ENCODE data around the gene PIGZ.

The PIGZ gene

GRCh38 chr3:196988241-196989029 lies 19.8 kb upstream of the PIGZ start:
- H3K9ac ChIP-seq (ENCODE audit: low read depth, low read length) = no peak overlapping the region
- no peak overlapping the region for H3K4me2 ChIP-seq (ENCODE audit: low read length)
- H3K9me3 ChIP-seq (replicated peaks; ENCODE audit: low read length) = peaks cover 2% of the 10 kb centered on the region
- H3K4me3 ChIP-seq (ENCODE audit: low read length) = no peak overlapping the region
- H3K27me3 ChIP-seq (ENCODE audit: control insufficient read depth, insufficient read depth, low read length) = peaks cover 47% of the 10 kb centered on the region
- H3K36me3 ChIP-seq (ENCODE audit: insufficient read depth, low read length) = no peaks in the 10 kb centered on the region
- no peaks in the 10 kb centered on the region for H3K4me1 ChIP-seq (ENCODE audit: control insufficient read depth, insufficient read depth, low read length)

- Histone ChIP-seq H3K9me3 (replicated peaks; ENCODE audit: low read length) (peaks cover 6% of the 10 kb centered on the region), H3K36me3 (ENCODE audit: insufficient read depth, low read length) (no peaks in the 10 kb centered on the region)
These were observed 18.4 kb upstream of the PIGZ start for GRCh38 chr3:196987022-196987421.

GRCh38 chr3:196985954-196986885 lies 17.6 kb upstream of the PIGZ start:
- H3K36me3 ChIP-seq (ENCODE audit: insufficient read depth, low read length) = no peaks in the 10 kb centered on the region
- no peak overlapping the region for H3K9ac ChIP-seq (ENCODE audit: low read depth, low read length)
- H3K9me3 ChIP-seq (replicated peaks; ENCODE audit: low read length) = peaks cover 6% of the 10 kb centered on the region
- no peaks in the 10 kb centered on the region for H3K4me1 ChIP-seq (ENCODE audit: control insufficient read depth, insufficient read depth, low read length)
- no peak overlapping the region for H3K4me2 ChIP-seq (ENCODE audit: low read length)
- no peak overlapping the region for H3K4me3 ChIP-seq (ENCODE audit: low read length)
- H3K27me3 ChIP-seq (ENCODE audit: control insufficient read depth, insufficient read depth, low read length) = peaks cover 51% of the 10 kb centered on the region

More at GRCh38 chr3:196987022-196987421, 18.4 kb upstream of the PIGZ start:
- H3K4me1 ChIP-seq (ENCODE audit: control insufficient read depth, insufficient read depth, low read length) = no peaks in the 10 kb centered on the region
- no peak overlapping the region for H3K4me3 ChIP-seq (ENCODE audit: low read length)
- no peak overlapping the region for H3K9ac ChIP-seq (ENCODE audit: low read depth, low read length)
- no peak overlapping the region for H3K4me2 ChIP-seq (ENCODE audit: low read length)
- peaks cover 51% of the 10 kb centered on the region for H3K27me3 ChIP-seq (ENCODE audit: control insufficient read depth, insufficient read depth, low read length)

DNA sequence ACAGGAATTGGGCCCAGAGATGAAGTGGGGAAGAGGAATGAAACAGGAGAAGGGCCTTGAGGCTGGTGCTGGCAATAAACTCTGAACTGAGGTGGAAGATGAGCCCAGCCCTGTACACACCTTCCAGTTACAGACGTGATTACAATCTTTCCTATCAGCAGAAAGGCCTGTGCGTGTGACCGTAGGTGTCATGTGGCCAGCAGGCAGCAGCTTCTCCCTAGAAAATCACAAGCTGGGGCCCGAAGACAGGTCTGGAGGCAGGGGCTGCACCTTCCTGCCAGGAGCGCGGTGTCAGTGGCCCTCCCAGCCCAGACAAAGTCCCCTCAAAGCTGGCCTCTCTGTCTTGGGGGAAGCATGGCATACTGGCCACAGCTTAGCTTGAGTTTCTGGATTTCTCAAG lies 16.7 kb upstream of the PIGZ start:
- no peak overlapping the region for H3K4me3 ChIP-seq (ENCODE audit: low read length)
- no peaks in the 10 kb centered on the region for H3K36me3 ChIP-seq (ENCODE audit: insufficient read depth, low read length)
- H3K9me3 ChIP-seq (replicated peaks; ENCODE audit: low read length) = peaks cover 6% of the 10 kb centered on the region
- no peaks in the 10 kb centered on the region for H3K4me1 ChIP-seq (ENCODE audit: control insufficient read depth, insufficient read depth, low read length)
- H3K27me3 ChIP-seq (ENCODE audit: control insufficient read depth, insufficient read depth, low read length) = peaks cover 51% of the 10 kb centered on the region
- H3K9ac ChIP-seq (ENCODE audit: low read depth, low read length) = no peak overlapping the region
- no peak overlapping the region for H3K4me2 ChIP-seq (ENCODE audit: low read length)

DNA sequence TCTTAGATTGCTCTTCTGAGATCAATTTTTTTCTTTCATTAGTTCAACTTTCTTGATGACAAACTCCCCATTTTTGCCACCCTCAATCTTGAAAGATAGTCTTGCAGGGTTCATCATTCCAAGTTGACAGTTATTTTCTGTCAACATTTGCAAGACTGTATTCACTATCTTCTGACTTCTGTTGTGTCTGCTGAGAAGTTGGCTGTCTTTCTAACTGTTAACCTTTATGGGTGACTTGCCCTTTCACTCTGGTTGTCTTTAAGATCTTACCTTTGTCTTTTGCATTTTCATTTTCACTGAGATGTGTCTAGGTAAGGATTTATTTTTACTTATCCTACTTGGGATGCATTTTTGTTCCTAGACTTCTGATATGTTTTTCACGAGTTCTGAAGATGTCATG lies 14.6 kb upstream of the PIGZ start:
- H3K4me3 ChIP-seq (ENCODE audit: low read length) = no peak overlapping the region
- H3K4me1 ChIP-seq (ENCODE audit: control insufficient read depth, insufficient read depth, low read length) = no peaks in the 10 kb centered on the region
- H3K9me3 ChIP-seq (replicated peaks; ENCODE audit: low read length) = peaks cover 6% of the 10 kb centered on the region
- H3K4me2 ChIP-seq (ENCODE audit: low read length) = no peak overlapping the region
- H3K36me3 ChIP-seq (ENCODE audit: insufficient read depth, low read length) = no peaks in the 10 kb centered on the region
- no peak overlapping the region for H3K9ac ChIP-seq (ENCODE audit: low read depth, low read length)
- H3K27me3 ChIP-seq (ENCODE audit: control insufficient read depth, insufficient read depth, low read length) = peaks cover 33% of the 10 kb centered on the region

DNA sequence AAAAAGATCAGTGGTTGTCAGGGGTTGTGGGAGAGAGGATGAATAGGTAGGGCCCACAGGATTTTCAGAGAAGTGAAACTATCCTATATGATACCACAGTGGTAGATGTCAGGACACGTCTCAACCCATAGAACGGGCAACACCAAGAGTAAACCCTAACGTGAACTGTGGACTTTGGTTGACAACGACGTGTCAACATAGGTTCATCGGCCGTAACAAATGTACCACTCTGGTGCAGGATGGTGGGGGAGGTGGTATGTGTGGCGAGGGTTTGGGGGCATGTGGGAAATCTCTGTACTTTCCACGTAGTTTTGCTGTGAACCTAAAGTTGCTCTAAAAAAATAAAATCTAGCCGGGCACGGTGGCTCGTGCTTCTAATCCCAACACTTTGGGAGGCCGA lies 13.0 kb upstream of the PIGZ start:
- Histone ChIP-seq H3K27me3 (ENCODE audit: control insufficient read depth, insufficient read depth, low read length) (peaks cover 18% of the 10 kb centered on the region), H3K4me2 (ENCODE audit: low read length) (no peak overlapping the region), H3K4me3 (ENCODE audit: low read length) (no peak overlapping the region), H3K9ac (ENCODE audit: low read depth, low read length) (no peak overlapping the region), H3K36me3 (ENCODE audit: insufficient read depth, low read length) (no peaks in the 10 kb centered on the region), H3K4me1 (ENCODE audit: control insufficient read depth, insufficient read depth, low read length) (no peaks in the 10 kb centered on the region), H3K9me3 (replicated peaks; ENCODE audit: low read length) (peaks cover 6% of the 10 kb centered on the region)

GRCh38 chr3:196979545-196979944 lies 10.9 kb upstream of the PIGZ start:
- H3K36me3 ChIP-seq (ENCODE audit: insufficient read depth, low read length) = no peaks in the 10 kb centered on the region
- no peaks in the 10 kb centered on the region for H3K4me1 ChIP-seq (ENCODE audit: control insufficient read depth, insufficient read depth, low read length)
- H3K4me2 ChIP-seq (ENCODE audit: low read length) = no peak overlapping the region
- peaks cover 6% of the 10 kb centered on the region for H3K9me3 ChIP-seq (replicated peaks; ENCODE audit: low read length)
- no peak overlapping the region for H3K4me3 ChIP-seq (ENCODE audit: low read length)
- no peak overlapping the region for H3K9ac ChIP-seq (ENCODE audit: low read depth, low read length)
- H3K27me3 ChIP-seq (ENCODE audit: control insufficient read depth, insufficient read depth, low read length) = peaks cover 10% of the 10 kb centered on the region

DNA sequence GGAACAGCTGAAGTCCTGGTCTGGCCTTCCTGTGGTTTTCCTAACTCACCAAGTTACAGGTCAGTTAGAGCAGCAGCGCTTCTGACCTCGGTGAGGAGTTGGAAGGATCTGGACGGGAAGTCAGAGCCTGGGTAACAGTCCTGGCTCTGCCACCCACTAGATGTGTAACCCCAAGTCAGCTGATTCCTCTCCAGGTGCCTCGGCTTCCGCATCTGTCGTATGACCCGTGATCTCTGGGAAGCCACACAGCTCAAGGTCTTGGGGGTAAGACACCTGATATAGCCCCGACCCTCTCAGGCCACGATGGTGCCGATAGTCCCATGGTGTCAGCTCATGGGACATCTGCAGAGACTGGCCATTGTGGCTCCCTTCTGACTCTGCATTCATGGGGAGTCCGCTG lies 8.3 kb upstream of the PIGZ start:
- no peaks in the 10 kb centered on the region for H3K9me3 ChIP-seq (replicated peaks; ENCODE audit: low read length)

DNA sequence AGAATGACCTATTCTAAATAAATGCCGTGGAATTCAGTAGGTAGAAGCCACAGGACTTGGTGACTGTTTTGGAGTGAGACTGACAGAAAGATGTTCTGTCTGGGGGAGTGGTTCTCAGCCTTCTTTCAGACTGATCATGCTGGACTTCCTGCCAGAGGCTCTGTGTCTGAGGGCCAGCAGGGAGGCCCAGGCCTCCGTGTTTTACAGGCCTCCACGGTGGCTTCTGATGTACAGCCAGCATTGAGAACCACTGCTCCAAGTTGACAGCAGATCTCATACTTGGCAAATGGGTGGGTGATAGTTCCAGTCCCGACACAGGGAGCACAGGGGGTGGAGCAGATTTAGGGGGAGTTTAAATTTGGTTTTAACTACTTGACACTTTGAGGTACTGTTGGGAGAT lies 6.7 kb upstream of the PIGZ start:
- no peak overlapping the region for H3K4me3 ChIP-seq (ENCODE audit: low read length)
- no peaks in the 10 kb centered on the region for H3K4me1 ChIP-seq (ENCODE audit: control insufficient read depth, insufficient read depth, low read length)
- H3K9me3 ChIP-seq (replicated peaks; ENCODE audit: low read length) = no peaks in the 10 kb centered on the region
- no peaks in the 10 kb centered on the region for H3K27me3 ChIP-seq (ENCODE audit: control insufficient read depth, insufficient read depth, low read length)
- H3K4me2 ChIP-seq (ENCODE audit: low read length) = no peak overlapping the region
- H3K36me3 ChIP-seq (ENCODE audit: insufficient read depth, low read length) = no peaks in the 10 kb centered on the region
- no peak overlapping the region for H3K9ac ChIP-seq (ENCODE audit: low read depth, low read length)

More for the DNA sequence above, 8.3 kb upstream of the PIGZ start:
- Histone ChIP-seq H3K27me3 (ENCODE audit: control insufficient read depth, insufficient read depth, low read length) (no peaks in the 10 kb centered on the region), H3K9ac (ENCODE audit: low read depth, low read length) (no peak overlapping the region), H3K4me2 (ENCODE audit: low read length) (no peak overlapping the region), H3K4me3 (ENCODE audit: low read length) (no peak overlapping the region), H3K36me3 (ENCODE audit: insufficient read depth, low read length) (no peaks in the 10 kb centered on the region), H3K4me1 (ENCODE audit: control insufficient read depth, insufficient read depth, low read length) (no peaks in the 10 kb centered on the region)

DNA sequence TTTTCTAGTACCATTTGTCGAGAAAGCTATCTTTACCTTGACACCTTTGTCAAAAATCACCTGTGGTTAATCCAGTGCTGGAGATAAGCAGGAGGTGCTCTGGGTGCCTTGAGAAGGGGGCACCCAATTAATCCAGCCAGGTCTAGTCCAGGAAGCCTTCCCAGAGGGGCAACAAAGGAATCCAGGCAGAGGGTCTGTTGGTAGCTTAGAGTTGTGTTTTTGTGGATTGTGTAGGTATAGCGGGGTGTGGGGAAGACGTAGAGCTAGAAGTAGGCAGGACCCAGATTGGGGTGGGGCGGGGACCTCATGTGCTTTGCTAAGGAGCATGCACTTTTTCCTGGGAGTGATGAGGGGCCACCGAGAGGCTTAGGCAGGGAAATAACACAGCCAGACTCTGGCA lies 6.0 kb upstream of the PIGZ start:
- Histone ChIP-seq H3K9ac (ENCODE audit: low read depth, low read length) (no peak overlapping the region), H3K4me1 (ENCODE audit: control insufficient read depth, insufficient read depth, low read length) (no peaks in the 10 kb centered on the region), H3K9me3 (replicated peaks; ENCODE audit: low read length) (no peaks in the 10 kb centered on the region), H3K27me3 (ENCODE audit: control insufficient read depth, insufficient read depth, low read length) (no peaks in the 10 kb centered on the region), H3K4me3 (ENCODE audit: low read length) (no peak overlapping the region), H3K4me2 (ENCODE audit: low read length) (no peak overlapping the region), H3K36me3 (ENCODE audit: insufficient read depth, low read length) (no peaks in the 10 kb centered on the region)

DNA sequence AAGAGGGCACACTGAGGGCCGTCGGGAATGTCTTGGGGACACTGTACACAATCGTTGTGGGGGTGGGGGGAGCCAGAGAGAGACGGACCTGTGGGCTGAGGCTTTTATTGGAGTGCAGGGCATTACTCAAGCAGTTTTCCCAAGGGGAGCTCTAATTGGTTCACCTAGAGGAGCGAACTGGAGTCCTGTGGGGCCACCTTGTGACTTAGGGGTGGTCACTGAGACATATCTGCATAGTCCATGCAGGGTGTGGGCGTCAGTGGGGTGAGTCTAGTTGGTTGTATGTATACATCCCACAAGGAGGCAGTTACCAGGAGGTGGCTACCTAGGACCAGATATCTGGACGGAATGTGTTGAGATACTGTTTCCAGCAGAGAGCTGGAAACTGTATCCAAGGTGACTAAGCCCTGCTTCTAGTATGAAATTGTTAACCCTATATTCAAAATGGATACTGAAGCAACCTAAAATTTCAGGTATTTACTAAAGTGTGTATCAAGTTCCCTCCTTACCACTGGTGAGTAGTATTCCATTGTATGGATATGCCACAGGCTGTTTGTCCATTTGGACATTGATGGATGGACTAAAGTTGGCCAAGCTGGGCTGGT lies 2.6 kb upstream of the PIGZ start:
- no peak overlapping the region for H3K9ac ChIP-seq (ENCODE audit: low read depth, low read length)
- no peak overlapping the region for H3K4me3 ChIP-seq (ENCODE audit: low read length)
- H3K27me3 ChIP-seq (ENCODE audit: control insufficient read depth, insufficient read depth, low read length) = no peaks in the 10 kb centered on the region
- peaks cover 7% of the 10 kb centered on the region for H3K4me1 ChIP-seq (ENCODE audit: control insufficient read depth, insufficient read depth, low read length)
- no peak overlapping the region for H3K4me2 ChIP-seq (ENCODE audit: low read length)
- peaks cover 6% of the 10 kb centered on the region for H3K36me3 ChIP-seq (ENCODE audit: insufficient read depth, low read length)
- H3K9me3 ChIP-seq (replicated peaks; ENCODE audit: low read length) = no peaks in the 10 kb centered on the region
